ENCODE measurements around the gene WDR59.
"Not testable (repeated sequence)": the region's sequence is repeated elsewhere in the genome, so short reads cannot be mapped to it uniquely, and the experiment has no call there.

Gene WDR59

GRCh38 chr16:75019007-75019406 is 34.1 kb upstream of the WDR59 start:
- H3K4me3 ChIP-seq (ENCODE audit: low read depth, low read length), result no peak overlapping the region
- DNase-seq (ENCODE audit: low read depth, low spot score), result no peak
- no peak for TF ChIP-seq CTCF (IDR thresholded peaks at IDR 0.05; ENCODE audit: low read depth, low read length)
- in situ Hi-C loops (cut with HindIII; ENCODE audit: low sequenced_read_pairs), result no loop called here

- no peak for DNase-seq (ENCODE audit: low read depth, low spot score)
- no peak for TF ChIP-seq CTCF (IDR thresholded peaks at IDR 0.05; ENCODE audit: low read depth, low read length)
- H3K4me3 ChIP-seq (ENCODE audit: low read depth, low read length), result no peak overlapping the region
- in situ Hi-C loops (cut with HindIII; ENCODE audit: low sequenced_read_pairs), result no loop called here
These were observed 33.0 kb upstream of the WDR59 start for GRCh38 chr16:75017670-75018525.

- DNase-seq (ENCODE audit: low read depth, low spot score); in situ Hi-C loops (cut with HindIII; ENCODE audit: low sequenced_read_pairs); H3K4me3 ChIP-seq (ENCODE audit: low read depth, low read length): not testable (repeated sequence)
These were observed 31.6 kb upstream of the WDR59 start for GRCh38 chr16:75016451-75017081.

GRCh38 chr16:75014318-75014717 is 29.4 kb upstream of the WDR59 start:
- no peak overlapping the region for H3K4me3 ChIP-seq (ENCODE audit: low read depth, low read length)
- no peak for TF ChIP-seq CTCF (IDR thresholded peaks at IDR 0.05; ENCODE audit: low read depth, low read length)
- no peak for DNase-seq (ENCODE audit: low read depth, low spot score)
- in situ Hi-C loops (cut with HindIII; ENCODE audit: low sequenced_read_pairs), result no loop called here

- in situ Hi-C loops (cut with HindIII; ENCODE audit: low sequenced_read_pairs); H3K4me3 ChIP-seq (ENCODE audit: low read depth, low read length); DNase-seq (ENCODE audit: low read depth, low spot score): not testable (repeated sequence)
These were observed 28.2 kb upstream of the WDR59 start for GRCh38 chr16:75013123-75013522.

GRCh38 chr16:75012380-75013081 is 27.6 kb upstream of the WDR59 start:
- DNase-seq (ENCODE audit: low read depth, low spot score), result no peak

More at GRCh38 chr16:75012380-75013081, 27.6 kb upstream of the WDR59 start:
- in situ Hi-C loops (cut with HindIII; ENCODE audit: low sequenced_read_pairs), result no loop called here
- no peak for TF ChIP-seq CTCF (IDR thresholded peaks at IDR 0.05; ENCODE audit: low read depth, low read length)
- H3K4me3 ChIP-seq (ENCODE audit: low read depth, low read length), result no peak overlapping the region
